Esophagus muscularis mucosa (tissue), 3 donors: ENCODE results near the gene UBE2O.

Source experiments
- CTCF ChIP-seq, 3 experiments: fragments of 200-600 bp in 2 of 3; fragments of 450-650 bp in 1 of 3; sonication (generic) in 2 of 3; IDR thresholded peaks; one replicate each; pipeline ENCODE4 v1.5.1; 2017 to 2019; ENCODE audit warnings: antibody characterized with exemption in 3 of 3, mild to moderate bottlenecking in 2 of 3, moderate library complexity in 1 of 3
- POLR2AphosphoS5 ChIP-seq, 2 donors: sonication (generic); formaldehyde crosslinking; IDR thresholded peaks; one replicate each; pipeline ENCODE4 v1.6.1; 2017; ENCODE audit warnings: antibody characterized with exemption in 2 of 2

- TF ChIP-seq CTCF (IDR thresholded peaks at IDR 0.05) (no peak), POLR2AphosphoS5 (IDR thresholded peaks at IDR 0.05) (no peak)
Measured at GRCh38 chr17:76476736-76477135, 23.8 kb upstream of the UBE2O start.
